NCI-H82 treated with DMSO at 0.1 percent for 48 hours (cell line): ENCODE data around the gene TRPM6.

Experiments
- DNase-seq: peaks from one replicate; lab custom pipeline; 2025; ENCODE audit not compliant: unreplicated experiment; lab: John Stamatoyannopoulos, UW

The TRPM6 gene

DNA sequence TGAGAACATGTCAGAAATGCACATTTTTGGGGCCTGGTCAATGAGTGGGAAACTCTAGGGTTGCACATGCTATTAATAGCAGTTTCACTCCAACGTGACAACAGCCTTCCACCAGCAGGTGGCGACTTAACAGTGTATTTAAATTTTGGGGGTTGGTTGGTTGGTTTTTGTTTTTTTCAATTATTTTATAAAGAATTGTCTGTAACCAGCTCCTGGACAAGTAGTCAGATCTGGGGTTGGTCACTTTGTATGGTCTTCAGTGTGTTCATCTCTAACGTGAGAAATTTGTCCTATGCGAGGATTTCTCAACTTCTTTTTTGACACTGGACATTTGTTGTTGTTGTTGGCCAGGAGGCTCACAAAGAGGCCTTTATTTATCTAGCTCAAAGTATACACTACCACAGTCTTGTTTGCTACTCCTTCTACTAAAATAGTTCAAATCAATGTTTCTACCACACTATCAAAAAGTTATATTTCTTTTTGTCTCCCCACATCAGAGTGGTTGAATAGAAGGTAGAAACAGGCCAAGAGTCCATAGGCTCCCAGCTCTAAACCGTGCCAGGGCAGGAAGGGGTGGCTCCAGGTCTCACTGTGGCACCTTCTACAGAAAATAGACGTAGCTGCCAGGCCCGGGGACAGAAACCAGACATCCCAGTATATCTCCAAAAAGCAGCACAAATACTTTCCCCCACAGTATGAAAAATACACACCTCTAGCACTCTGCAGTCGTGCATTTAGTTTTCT lies 110.4 kb downstream of the TRPM6 start:
- no peak for DNase-seq

DNA sequence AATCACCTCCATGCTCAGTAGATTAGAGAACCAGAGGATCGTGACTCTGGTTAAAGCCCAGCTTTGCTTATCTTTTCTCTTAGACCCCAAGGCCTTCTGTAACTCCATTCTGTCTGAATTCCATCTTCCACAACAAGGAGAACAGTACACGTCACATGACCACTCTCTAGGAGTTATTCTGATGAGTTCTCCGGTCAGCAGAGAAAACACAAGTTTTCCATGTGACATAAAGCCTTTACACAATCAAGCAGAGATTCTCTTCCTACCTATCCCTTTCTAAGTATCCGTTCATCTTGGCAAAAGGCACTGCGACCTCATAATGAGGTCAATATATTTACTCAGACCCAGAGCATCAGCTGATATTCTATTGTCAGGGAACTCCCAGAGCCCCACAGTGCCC lies 112.3 kb downstream of the TRPM6 start:
- DNase-seq = no peak

DNA sequence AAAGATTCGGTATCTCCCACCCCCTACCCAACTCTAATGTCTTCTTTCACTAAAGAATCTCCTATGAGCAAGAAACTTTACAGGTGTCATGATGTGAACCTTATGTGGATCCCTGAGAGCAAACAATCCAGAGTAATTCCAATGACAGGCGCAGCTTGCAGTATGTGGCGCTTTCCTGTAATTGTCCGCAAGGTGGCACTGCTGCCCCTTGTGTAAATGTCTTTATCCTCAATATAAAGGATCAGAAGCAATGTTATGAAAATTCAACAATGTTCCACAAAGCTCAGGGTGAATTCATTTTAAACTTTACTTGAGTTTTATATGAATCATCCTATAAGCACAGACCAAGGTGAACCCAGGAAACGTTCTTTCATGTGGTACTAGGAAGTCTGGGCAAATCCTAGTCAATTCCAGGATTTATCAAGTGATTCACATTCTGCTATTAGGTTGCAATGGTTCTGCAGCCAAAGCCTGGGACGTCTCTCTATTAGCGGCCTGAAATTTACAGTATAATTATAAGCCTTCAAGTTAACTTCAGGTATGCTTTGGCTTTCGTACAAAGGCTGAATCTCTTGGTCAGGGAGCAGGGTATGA lies 113.7 kb downstream of the TRPM6 start:
- peak; percentile 10 for DNase-seq

DNA sequence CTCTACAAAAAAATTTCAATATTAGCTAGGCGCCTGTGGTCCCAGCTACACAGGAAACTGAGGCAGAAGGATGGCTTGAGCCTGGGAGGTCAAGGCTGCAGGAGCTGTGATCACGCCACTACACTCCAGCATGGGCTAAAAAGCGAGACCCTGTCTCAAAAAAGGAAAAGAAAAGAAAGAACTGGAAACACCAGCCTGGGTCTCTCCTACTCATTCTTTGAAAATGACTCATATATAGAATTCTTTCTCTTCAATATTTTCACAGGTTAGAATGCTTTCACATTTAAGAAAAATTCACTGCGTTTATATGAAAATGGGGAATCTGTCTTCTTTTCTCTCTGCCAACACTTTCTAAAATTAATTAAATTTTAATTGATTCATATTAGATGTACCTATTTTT lies 115.6 kb downstream of the TRPM6 start:
- DNase-seq = no peak

DNA sequence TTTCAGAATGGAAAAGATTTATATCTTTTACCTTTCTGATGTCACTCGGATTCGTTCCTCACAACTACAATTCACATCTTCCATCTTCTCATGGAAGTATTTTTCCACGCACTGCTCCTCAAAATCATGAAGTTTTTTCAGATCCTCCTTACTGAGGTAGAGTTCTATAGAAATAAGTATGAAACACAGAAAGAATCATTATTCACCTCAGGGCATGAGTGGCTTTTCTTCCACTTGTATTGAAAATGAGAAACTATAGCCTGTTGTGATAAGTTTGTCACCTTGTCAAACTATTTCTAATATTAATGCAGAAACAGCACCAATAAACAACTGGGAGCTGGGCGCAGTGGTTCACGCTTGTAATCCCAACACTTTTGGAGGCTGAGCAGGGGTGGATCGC lies 116.0 kb downstream of the TRPM6 start:
- no peak for DNase-seq

DNA sequence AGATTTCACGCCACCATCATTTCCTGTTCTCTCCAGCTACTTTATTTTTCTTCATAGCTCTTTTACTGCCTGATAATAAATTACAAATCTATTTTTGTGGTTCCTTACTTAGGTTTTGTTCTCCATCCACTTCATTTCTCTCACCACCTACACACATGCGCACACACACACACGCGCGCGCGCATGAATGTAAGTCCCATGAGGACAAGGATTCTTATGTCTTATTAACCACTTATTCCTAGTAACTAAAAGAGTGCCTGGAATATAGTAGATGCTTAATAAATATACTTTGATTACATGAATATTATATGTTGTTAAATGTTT lies 116.5 kb downstream of the TRPM6 start:
- DNase-seq = no peak

DNA sequence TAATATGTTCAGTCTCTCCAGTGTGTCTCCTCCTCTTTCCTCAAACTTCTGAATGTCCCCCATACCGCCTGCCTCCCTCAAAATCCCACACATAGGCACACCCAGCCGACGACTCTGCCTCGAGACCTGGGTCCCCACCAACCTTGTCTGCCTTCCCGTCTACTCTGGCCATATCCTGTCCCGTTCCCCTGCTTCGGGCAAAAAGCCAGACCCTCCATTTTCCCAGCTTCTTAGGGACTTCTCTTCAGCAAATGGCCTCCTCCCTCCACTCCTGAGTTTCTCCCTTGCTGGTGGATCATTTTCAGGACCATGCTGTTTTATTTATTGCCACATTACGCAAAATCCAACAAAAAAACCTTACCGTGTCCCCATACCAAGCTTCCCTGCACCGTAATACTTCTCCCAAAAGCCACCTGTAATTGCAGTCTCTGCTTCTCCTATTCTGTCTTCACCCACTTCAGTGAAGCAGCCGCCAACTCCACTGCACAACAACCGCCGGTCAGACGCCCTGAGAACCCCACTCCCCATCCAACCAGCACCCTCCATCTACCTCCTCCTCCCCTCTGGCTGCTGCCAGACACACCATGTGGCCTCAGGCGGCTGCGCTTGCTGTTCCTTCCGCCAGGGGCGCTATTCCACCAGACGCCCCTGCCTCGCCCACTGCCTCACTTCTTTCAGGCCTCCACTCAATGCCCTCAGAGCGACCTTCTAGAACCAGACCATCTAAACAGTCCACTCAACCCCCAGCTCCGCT lies 117.0 kb downstream of the TRPM6 start:
- no peak for DNase-seq

DNA sequence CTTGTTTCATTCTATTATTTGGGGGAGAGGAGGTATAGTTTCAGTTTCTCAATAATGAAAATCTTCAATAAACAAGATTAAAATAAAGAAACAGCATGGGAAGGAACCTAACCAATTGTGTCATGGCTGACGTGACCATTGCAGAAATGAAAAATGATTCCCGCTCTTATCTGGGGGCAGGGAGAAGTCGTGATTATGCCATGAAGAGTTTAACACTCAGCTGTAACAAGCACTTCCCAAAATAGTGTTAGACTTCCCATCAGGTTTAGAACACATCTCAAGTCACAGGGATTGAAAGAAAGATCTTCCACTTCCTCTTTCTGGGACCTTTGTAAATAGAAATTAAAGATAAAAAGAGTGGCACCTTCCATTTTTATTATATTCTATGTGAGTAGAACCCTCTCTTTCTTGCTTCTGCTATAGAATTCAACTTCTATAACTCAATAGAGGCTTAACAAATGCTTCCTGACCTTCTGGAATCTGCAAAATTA lies 122.2 kb downstream of the TRPM6 start:
- no peak for DNase-seq

DNA sequence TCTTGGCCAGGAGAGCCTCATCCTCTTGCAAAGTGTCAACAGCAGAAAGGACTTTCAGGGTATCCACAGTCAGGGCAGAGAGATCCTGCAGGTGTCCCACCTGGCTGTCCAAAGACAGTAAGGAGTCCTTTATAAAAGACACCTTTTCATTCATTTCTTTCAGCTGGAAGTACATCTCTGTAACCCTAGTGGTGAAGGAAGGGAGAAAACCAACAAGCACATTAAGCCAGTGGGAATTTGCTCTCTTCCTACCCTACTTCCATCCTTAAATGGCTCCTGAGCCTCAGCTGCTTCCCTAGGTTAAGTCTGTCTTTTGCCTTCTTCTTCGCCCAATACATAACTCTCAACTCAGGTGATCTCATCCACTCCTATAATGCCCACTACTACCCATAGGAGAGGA lies 124.8 kb downstream of the TRPM6 start:
- DNase-seq = no peak

DNA sequence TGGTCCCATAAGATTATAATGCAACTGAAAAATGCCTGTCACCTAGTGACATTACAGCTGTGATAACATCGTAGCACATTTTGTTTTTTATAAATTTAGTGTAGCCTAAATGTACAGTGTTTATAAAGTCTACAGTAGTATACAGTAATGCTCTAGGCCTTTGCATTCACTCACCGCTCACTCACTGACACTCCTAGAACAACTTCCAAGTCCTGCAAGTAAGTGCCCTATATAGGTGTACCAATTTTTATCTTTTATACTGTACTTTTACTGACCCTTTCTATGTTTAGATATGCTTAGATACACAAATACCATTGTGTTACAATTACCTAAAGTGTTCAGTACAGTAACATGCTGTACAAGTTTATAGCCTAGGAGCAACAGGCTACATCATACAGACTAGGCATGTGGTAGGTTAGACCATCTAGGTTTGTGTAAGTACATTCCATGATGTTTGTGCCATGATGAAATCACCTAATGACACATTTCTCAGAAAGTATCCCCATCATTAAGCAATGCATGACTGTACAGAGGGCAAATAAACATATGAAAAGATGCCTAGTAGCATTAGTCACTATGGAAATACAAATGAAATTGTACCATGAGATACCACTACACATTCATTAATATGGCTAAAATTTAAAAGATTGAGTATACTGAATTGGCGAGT lies 127.6 kb downstream of the TRPM6 start:
- no peak for DNase-seq

DNA sequence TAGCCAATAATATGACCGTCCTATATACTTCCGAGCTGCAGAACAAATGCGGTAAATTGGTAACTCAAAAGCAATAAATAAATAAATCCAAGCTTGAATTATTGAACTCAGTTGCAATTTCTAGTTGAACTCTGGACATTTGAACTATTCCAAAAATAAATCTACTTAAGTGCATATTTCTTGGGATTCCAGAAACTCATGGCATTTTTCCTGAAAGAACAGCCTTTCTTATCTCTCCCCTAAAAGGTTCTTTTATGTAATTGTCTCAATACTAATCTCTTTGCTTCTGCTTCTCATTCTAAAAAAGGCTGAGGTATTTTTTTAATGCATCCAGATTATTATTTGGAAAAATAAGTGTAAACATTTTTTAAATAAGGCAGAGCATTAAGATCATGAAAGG lies 131.7 kb downstream of the TRPM6 start:
- DNase-seq = no peak

DNA sequence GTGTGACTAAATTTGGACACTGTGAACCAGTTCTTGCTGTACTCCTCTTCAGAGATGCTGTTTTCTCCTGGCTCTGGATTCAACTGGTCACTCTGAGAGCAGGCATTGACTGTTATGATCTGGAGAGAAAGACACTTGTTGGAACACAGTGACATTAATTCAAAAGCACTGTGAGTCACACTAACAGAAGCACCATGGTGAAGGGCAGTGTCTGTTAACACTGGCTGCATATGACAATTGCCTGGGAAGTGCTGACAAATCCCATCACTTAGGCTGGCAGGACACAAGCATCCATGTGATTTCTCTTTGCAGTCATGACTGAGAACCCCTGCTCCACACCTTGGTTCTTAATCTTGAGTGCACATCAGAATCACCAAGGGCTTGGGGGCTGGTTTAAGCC lies 132.4 kb downstream of the TRPM6 start:
- no peak for DNase-seq

DNA sequence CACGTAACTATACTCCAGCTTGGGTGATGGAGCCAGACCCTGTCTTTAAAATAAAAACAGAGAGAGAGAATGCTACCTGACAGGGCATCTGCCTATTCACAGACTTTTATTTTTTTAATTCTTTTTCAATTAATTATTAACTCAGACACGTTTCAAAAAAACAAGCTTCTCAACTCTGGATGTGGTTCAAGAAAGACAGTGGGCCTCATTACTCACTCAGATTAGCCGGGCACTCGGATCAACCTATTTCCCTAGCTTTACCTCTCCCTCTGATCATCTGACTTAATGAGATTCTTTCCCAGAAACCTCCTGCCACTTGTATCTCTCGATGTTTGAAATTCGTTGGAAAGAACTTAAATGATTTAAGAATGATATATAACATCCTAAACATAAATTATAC lies 134.1 kb downstream of the TRPM6 start:
- DNase-seq = no peak

DNA sequence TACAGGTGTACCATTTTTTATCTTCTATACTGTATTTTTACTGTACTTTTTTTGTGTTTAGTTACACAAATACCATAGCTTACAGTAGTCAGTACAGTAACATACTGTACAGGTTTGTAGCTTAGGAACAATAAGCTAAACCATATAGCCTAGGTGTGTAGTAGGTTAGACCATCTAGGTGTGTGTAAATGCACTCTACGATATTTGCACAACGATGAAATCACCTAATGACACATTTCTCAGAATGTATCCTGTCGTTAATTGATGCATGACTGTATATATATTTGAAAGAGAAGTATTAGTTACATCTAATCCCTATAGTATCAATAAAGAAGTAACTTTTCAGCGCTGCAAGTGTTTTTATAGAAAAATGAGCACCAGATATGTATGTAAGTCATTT lies 138.8 kb downstream of the TRPM6 start:
- DNase-seq = no peak

DNA sequence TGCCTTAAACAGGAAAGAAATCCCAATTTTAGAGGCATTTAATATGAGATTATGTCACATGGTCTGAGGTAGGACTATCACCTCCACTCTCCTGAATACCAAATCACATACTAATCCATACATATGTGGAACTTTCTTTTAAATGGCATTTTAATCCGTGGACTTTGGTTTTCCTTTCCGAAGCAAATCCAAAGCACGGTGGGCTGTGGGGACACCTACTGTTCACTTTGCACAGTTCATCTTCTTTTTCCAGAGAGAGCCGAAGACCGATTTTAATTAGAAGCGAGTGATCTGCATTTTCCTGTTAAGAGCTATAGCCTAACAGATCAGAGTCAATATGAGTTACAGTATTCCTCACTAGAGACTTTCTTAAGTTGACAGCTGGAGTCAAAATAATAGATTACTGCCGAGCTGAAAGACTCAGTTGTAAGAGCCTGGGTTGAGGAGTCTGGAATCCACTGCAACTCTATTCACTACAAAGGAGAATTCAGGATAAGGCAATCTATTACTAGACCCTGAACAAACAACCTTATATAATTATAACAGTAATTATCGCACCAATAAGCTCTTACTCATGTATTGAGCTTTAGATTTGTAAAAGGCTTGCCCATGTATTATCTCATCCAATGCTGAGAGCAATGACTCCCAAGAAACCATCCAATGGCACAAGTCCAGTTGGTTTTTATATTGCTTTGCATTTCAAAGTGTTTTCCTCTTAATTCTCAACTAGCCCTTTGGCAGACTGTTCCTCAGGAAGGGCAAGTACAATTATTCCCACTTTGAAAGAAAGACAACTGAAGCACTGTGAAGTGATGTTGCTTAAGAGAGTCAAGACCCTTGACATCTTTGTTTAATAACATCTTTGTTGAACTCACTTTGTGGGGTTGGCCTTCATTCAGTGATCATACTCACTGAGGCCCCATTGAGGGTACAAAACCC lies 144.7 kb downstream of the TRPM6 start:
- peak; percentile 39 for DNase-seq

DNA sequence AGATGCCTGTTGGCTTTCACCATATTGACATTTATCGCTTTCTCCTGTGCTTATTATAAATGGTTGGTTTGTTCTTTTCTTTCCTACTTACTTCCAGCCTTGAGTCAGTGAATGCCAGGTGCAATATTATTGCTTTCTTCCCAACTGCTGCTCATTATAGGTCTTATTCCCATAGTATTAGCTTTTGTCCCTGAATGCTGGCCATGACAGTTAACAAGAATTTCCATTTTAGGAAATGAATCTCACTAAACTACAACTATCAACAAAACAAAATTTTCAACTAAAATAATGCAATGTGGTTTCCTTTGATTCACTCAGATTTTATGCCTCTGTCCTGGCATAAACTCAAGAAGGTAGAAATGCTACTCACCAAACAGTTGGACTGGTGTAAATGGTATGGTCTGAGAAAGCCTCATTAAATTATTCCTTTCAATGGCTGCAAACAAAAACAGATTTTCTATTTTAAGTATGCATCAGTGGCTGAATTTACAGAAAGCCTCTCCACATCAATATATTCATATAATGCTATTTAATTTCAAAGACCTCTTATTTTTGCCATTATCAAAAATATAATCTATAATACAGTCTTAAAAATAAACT lies 145.4 kb downstream of the TRPM6 start:
- no peak for DNase-seq

DNA sequence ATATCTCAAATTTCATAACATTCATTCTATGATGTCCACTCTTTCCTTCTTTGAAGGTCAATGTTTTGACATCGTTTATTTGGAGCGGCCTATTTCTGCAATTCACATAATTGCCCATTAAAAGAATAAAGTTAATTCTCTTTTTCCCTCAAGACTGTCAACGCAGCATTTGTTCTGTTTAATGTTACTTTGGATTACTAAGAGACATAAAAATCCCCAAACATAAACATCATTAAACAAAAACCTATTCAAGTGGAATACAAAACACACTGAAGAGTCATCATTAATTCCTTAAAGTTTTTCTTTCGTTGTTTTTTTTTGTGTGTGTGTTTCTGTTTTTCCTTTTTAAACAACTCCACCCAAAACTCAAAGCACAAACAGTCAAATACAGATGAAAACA lies 151.1 kb downstream of the TRPM6 start:
- no peak for DNase-seq

DNA sequence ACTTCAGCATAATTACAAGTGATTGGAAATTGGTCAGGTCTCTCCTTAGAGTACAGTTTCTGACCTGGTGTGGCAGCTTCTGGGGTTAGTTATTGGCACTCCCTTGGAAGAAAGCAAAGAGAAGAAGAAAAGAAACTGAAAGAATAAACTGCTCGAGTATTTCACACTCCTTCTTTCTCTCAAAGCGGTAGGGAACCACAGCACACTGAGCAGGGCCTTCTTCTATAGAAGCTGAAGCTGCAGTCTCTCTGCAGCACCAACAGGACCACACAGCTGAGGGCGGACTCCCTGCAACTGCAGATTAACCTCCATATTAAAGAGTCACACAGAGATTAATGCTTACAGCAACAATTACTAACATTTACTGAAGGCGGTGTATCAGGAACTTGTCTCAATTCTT lies 152.0 kb downstream of the TRPM6 start:
- no peak for DNase-seq

DNA sequence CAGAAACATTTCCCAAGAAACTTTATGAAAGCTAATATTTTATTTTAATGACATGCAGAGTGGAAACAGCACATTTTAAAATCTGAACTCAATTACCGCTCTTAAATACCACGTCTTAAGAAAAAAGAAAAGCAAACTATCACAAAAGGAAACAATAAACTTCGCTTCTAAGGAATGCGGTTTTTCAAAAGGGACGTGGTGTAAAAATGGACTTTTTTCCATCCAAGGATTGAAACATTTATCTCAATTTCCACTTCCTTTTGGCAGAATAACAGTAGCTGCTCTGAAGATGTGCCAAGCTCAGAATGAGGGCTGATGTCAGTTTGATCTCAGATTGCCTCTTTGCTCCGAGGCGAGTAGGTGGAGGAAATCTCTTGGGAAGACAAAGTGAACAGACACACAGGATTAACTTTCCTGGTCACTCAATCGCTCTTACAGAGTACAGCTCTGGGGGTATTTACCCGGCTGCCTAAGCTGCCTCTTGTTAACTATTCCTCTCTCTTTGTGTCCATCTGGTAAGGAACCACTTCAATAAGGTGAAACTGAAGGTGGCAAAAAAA lies 158.5 kb downstream of the TRPM6 start:
- DNase-seq = peak; percentile 76

DNA sequence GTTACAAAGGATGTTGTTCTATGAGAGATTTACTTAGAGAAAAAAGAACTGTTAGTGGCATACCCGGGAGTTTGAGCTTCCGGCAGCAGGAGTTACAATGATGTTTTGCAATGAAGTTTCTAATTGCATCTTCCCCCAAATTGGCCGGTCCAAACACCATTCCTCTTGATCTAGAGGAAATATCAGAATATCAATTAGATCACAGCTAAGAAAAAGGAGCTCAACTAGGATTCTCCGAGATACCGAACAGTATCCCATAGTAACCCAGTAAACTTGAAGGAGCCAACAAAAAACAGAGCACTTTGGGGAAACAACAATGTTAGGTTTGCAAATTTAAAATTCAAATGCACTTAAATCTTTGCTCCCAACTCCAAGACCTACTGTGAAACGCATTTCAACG lies 159.5 kb downstream of the TRPM6 start:
- no peak for DNase-seq
